Regular cardiac myocyte (primary cell): Measurements from ENCODE around the gene GPX1. TPM values are rescaled to one million over a fixed set of nuclear protein-coding genes. Genes with fewer than 3 reads are reported as not detected.

Experiments used
- total RNA-seq: library from RNA; depleted of rRNA; stranded (reverse); fragments of >200 nt; gene quantifications from 2 replicates; pipeline ENCODE4 v1.2.3, GENCODE V29; 2014

Gene GPX1
- total RNA-seq = 125 and 294 TPM in 2 replicates

DNA sequence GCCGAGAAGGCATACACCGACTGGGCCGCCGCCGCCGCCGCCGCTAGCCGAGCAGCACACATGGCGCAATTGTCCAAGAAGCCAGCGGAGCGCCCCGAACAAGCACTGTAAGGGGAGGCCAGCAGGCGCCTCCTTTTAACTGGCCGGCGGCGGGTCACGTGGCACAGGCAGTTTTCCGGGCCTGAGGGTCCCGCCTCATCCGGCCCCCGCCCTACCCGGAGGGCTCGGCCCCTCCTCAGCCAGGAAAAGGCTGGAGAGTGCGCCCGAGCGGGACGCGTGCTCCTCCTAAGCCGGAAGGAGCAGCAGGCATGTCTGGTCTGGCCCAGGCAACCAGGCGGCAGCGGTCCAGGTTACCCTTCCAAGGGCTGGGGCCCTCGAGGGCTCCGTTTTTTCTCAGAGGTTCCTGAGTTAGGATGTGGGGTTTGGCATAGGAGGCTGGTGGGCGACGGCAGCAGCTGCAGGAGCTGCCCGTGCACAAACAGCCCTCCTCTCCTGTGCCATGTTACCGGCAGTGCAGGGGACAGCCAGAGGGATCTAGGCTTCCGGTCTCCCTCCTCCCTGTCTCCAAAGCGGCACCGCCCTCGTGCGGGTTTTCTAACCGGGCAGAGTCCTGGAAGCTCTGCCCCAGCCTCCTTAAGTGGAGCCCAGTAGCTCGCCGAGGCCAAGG, at the start of gene GPX1:
Gene GPX1 (minus strand): TSS at position 137 of the 667 bp plus-strand sequence. CDS start 75 bp downstream, at position 62.

DNA sequence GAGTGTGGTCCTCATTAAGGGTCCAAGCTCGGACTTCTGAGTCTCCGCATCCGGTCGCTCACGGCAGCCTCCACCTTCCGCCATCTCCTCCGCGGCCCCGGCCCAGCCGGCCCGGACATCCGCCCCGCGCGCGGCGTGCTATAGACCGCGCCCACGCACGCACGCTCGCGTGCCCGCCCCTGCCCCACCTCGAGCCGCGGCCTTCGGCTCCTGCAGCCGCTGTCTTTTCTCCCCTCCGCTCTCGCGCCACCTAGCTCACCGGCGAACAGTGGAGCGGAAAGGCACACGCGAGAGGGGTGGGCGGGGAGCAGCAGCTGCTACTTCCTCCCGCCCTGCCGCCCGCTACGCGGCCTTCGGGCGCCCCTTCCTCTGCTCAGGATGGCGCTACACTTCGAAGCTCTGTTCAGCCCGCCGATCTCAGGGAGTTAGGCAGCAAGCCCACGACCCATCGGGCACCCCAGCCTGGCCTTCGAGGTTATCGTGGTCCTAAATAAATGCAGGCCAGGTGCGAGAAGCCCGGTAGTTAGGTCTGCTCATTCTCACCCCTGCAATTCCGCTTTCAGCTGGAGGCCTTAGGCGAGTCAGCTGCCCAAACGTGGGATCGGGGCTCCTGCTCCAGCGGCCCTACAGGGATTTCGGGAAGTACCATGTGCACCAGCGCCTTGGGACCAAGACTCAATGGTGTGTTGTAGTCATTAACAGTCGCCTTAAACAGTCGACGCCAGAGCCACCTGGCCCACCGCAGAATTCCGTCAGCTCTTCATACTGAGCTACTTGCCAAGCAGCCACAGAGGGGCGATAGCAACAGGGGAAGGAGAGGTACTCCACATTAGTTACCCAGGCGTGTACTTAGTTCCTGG, 18.0 kb downstream of the GPX1 start, which contains the start of gene USP4:
Gene USP4 (minus strand): TSS at position 113 of the 860 bp plus-strand sequence. CDS start 29 bp downstream, at position 84.

Other genes starting within 250 kb of the GPX1 start
- 42.8 and 47.7 TPM in 2 replicates for gene USP19, start 237.5 kb downstream of the GPX1 start, total RNA-seq
- 360 and 613 TPM in 2 replicates for gene LAMB2, start 225.3 kb downstream of the GPX1 start, total RNA-seq
- 14.9 and 23.0 TPM in 2 replicates for gene CCDC71, start 192.0 kb downstream of the GPX1 start, total RNA-seq
- 22.6 and 24.2 TPM in 2 replicates for gene KLHDC8B, start 186.8 kb downstream of the GPX1 start, total RNA-seq
- gene C3orf62, start 81.1 kb downstream of the GPX1 start, total RNA-seq = 0.28 and 0.96 TPM in 2 replicates
- 15.5 and 25.7 TPM in 2 replicates for gene USP4, start 18.3 kb downstream of the GPX1 start, total RNA-seq
- 574 and 667 TPM in 2 replicates for gene RHOA, start 53.6 kb upstream of the GPX1 start, total RNA-seq
- gene TCTA, start 54.1 kb upstream of the GPX1 start, total RNA-seq = 24.8 and 35.9 TPM in 2 replicates
- 0.38 and 0.85 TPM in 2 replicates for gene AMT, start 64.1 kb upstream of the GPX1 start, total RNA-seq
- gene NICN1, start 71.0 kb upstream of the GPX1 start, total RNA-seq = 2.0 and 2.5 TPM in 2 replicates
- 39.5 and 53.8 TPM in 2 replicates for gene DAG1, start 111.9 kb upstream of the GPX1 start, total RNA-seq
- gene BSN, start 196.1 kb upstream of the GPX1 start, total RNA-seq = under 0.01 TPM in 2 replicates